Activated CD8-positive, alpha-beta memory T cell treated with anti-CD3 and anti-CD28 coated beads, Interleukin-2, amount 50 U/mL, for 48 hours (primary cell): Measurements from ENCODE around the gene PARP14.
"Not testable (repeated sequence)": the region's sequence is repeated elsewhere in the genome, so short reads cannot be mapped to it uniquely, and the experiment has no call there.

Experiments used
- DNase-seq: peaks from one replicate; pipeline ENCODE4 v3.0.0-alpha.2; 2020

The PARP14 gene

GRCh38 chr3:122680475-122681283, at the start of gene PARP14:
Gene PARP14, plus strand, starts transcription at chr3:122680839. Its CDS starts 45 bp downstream, at chr3:122680884.
- DNase-seq, result peak; percentile 81

- DNase-seq, result no peak
Measured at GRCh38 chr3:122635789-122636188, 44.9 kb upstream of the PARP14 start.

DNA sequence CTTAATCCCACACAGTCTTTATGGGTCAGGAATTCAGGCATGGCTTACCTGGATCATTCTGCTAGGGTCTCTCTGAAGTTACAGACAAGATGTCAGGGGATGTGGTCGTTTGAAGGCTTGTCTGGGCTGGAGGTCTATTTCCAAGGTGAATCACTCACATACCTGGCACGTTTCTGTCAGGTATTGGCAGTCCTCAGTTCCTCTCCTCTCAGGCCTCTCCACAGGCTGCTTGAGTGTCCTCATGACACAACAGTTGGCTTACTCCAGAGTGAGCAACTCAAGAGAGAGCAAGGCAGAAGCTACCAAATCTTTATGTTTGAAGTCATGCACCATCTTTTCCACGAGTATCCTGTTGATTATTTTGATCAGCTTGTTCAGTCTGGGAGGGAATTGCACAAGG, 43.9 kb upstream of the PARP14 start:
- DNase-seq, result no peak

GRCh38 chr3:122640437-122640999, 40.1 kb upstream of the PARP14 start:
- DNase-seq, result no peak

GRCh38 chr3:122642935-122643334, 37.7 kb upstream of the PARP14 start:
- DNase-seq, result no peak

GRCh38 chr3:122646146-122646988, 34.3 kb upstream of the PARP14 start:
- no peak for DNase-seq

DNA sequence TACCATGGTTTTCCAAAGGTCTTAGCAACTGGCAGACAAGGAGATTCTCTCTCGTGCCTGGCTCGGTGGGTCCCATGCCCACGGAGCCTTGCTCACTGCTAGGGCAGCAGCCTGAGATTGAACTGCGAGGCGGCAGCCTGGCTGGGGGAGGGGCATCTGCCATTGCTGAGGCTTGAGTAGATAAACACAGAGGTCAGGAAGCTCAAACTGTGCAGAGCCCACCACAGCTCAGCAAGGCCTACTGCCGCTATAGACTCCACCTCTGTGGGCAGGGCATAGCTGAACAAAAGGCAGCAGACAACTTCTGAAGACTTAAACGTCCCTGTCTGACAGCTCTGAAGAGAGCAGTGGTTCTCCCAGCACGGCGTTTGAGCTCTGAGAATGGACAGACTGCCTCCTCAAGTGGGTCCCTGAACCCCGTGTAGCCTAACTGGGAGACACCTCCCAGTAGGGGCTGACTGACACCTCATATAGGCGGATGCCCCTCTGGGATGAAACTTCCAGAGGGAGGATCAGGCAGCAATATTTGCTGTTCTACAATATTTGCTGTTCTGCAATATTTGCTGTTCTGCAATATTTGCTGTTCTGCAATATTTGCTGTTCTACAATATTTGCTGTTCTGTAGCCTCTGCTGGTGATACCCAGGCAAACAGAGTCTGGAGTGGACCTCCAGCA, 29.3 kb upstream of the PARP14 start:
- DNase-seq, result not testable (repeated sequence)

- DNase-seq, result not testable (repeated sequence)
Measured at GRCh38 chr3:122651962-122652361, 28.7 kb upstream of the PARP14 start.

GRCh38 chr3:122658336-122658735, 22.3 kb upstream of the PARP14 start:
- DNase-seq, result not testable (repeated sequence)

GRCh38 chr3:122660297-122660974, 20.2 kb upstream of the PARP14 start:
- DNase-seq, result no peak

GRCh38 chr3:122661633-122662032, 19.0 kb upstream of the PARP14 start:
- DNase-seq, result no peak

- DNase-seq, result no peak
Measured at GRCh38 chr3:122662505-122662904, 18.1 kb upstream of the PARP14 start.

- no peak for DNase-seq
Measured at GRCh38 chr3:122665226-122665786, 15.3 kb upstream of the PARP14 start.

DNA sequence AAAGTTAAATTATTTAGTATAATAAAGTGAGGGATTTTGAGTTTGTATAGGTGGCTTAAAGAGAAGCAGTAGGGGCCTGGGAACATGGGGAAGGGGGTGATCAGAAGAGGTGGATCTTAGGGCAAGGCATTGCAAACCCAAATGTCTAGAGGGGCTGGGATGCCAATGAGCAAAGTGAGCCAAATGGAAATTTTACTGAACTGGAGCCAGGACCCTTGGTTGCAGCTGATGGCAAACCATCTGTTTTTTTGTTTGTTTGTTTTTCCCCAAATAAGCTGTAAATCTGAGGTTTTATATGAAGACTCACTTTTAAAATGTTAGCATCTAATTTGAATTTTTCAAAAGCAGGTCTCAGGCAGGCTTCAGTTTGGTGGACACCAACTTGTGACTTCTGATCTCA, 14.8 kb upstream of the PARP14 start:
- no peak for DNase-seq

DNA sequence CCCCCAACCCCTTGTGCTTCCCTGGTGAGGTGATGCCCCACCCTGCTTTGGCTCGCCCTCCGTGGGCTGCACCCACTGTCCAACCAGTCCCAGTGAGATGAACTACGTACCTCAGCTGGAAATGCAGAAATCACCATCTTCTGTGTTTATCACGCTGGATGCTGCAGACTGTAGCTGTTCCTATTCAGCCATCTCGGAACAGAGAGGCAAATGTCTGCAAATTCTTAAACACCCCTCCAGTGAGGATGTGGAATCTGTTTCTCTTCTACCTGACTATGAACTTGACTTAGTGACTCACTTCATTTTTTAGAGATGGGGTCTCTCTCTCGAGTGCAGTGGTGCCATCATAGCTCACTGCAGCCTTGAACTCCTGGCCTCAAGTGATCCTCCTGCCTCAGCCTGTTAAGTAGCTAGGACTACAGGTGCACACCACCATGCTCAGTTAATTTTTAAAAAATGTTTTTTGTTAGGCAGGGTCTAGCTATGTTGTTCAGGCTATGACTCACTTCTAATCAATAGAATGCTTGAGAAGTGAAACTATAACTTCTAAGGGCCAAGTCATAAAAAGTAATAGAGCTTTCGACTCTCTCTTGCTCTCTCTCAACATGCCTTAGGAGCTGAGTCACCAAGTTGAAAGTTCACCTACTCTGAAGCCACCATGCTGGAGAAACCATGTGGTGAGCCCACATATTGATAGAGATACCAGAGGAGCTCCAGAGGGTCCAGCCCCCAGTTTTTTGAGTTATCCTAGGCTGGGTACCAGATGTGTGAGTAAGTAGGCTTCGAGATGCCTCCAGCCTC, 11.5 kb upstream of the PARP14 start:
- no peak for DNase-seq

- no peak for DNase-seq
Measured at GRCh38 chr3:122671553-122671952, 9.1 kb upstream of the PARP14 start.

- no peak for DNase-seq
Measured at GRCh38 chr3:122674339-122674738, 6.3 kb upstream of the PARP14 start.

DNA sequence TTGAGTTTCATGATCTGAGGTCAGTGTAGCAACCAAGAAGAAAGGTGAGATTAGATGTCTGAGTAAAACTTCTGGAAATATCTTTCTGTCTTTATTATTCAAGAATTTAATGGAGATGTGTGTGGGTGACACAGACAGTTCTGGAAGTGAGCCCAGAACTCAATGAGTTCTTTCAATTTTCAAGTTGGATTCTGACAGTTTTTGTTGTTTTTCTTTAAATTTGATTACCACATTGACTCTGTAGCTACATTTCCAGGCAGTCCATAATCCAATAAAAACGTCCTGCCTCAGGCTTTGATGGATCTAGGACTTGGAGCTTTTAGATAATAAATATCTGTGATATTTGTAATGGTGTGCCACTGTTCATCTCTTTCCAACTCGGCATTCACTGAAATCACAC, 3.9 kb upstream of the PARP14 start:
- DNase-seq, result no peak

DNA sequence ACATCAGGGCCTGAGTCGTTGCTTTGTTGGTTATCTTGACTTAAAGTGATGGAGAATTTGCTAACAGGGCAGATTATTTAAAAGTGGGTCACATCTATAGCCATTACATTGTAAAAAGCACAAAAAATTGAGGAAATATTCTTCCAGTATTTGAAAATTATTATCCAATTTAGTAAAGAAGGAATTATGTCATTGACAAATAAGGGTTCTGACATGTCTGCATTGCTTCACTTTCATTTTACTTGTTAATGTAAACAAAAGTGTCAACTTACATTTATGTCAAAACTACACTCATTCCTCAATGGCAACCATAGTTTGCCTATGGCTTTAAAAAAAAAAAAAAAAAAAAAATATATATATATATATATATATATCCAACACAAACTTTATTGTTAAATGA, 3.4 kb upstream of the PARP14 start:
- no peak for DNase-seq

DNA sequence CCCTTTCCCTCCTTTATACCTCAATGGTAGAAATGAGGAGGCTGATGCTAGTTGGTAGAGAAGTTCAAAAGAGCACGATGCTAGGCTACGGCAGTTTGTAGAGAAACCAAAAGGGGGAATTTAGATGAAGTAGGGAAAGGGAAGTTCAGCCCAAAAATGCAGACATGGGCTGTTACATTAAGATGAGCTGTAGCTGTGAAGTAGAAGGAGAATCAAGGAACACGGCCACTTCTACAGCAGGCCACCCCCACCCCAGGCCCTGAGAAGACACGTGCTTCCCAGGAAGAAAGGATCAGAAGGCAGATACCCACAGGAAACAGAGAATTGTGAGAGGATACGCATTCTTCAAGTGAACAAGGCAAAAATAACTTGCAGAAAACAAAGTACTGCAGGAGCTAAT, 2.1 kb upstream of the PARP14 start:
- no peak for DNase-seq
